DMS79 treated with DMSO at 0.1 percent for 48 hours (cell line): ENCODE results near the gene CNTN6.

Experiments used
- DNase-seq: peaks from one replicate; lab custom pipeline; 2025; lab: John Stamatoyannopoulos, UW

Gene CNTN6

DNA sequence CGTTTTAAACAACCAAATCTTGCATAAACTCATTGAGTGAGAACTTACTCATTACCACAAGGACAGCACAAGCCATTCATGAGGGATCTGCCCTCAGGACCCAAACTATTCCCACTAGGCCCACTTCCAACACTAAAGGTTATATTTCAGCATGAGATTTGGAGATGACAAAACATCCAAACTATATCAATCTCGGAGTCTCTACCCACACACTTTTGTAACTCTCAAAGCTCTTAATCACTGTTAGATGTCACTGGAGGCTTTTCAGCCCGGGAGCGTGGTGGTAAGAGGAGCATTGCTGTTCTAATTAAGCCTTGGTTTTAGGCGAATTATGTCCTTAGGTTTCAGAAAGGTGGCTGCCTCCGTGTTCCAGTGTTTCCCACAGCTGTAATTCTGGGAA, 86.3 kb downstream of the CNTN6 start:
- no peak for DNase-seq

- DNase-seq = no peak
Measured at GRCh38 chr3:1183320-1184048, 90.7 kb downstream of the CNTN6 start.

- no peak for DNase-seq
Measured at GRCh38 chr3:1190569-1190968, 97.7 kb downstream of the CNTN6 start.

- no peak for DNase-seq
Measured at GRCh38 chr3:1191026-1191425, 98.2 kb downstream of the CNTN6 start.

DNA sequence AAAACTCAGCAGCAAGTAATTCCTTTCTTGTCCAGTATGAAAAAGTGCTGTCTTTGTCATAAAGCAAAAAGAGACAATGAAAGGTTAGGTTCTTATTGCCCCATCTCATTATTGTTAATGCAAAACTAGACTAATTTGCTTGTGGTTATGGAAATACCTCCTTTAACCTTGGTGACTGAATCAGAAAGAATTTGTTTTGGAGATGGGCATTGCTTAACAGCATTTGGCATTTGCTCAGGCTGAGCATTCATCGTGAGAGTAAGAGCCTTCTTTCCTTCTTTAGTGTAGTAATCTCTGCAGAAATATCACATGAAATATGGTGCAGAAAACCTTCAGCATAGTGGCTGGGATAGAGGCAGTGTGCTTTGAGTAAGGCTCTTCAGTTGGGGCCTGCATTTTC, 103.1 kb downstream of the CNTN6 start:
- DNase-seq = no peak

DNA sequence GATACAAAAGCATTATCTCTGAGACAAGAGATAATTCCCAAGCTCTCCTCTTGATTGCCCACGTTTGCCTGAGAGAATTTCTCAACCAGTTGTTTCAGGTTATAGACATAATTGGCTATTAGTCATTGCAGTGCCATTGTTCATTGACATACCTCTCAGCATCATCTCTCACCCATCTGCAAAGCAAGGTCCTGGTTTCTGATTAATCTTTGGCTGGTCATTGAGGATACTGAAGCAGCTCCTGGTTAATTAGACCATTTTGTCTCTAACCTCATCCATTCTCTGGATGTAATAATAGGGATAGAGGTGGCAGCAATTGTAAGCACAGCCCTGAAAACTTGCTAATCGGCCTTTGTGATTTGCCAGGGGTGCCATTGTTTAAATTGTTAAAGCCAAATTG, 104.2 kb downstream of the CNTN6 start:
- DNase-seq = no peak

GRCh38 chr3:1200371-1200770, 107.5 kb downstream of the CNTN6 start:
- no peak for DNase-seq

DNA sequence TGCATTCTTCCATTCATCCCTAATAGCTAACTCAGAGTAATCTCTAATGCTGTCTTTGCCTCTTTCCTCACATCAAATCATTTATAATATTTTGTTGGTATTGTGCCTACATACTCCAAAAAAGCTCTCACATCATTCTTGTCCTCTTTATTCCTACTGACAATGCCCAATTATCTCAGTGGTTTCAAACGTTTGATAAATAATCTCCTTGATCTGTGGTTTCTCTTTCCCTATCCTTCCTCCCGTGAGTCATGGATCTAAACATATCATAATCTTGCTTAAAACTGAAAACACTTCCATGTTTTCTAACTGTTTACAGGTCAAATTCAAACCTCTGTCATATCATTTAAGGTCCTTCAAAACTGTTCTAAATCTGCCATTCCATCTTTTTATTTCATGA, 115.1 kb downstream of the CNTN6 start:
- DNase-seq = no peak

- no peak for DNase-seq
Measured at GRCh38 chr3:1214933-1215332, 122.1 kb downstream of the CNTN6 start.

- no peak for DNase-seq
Measured at GRCh38 chr3:1216856-1217255, 124.0 kb downstream of the CNTN6 start.

GRCh38 chr3:1227111-1227510, 134.3 kb downstream of the CNTN6 start:
- no peak for DNase-seq

DNA sequence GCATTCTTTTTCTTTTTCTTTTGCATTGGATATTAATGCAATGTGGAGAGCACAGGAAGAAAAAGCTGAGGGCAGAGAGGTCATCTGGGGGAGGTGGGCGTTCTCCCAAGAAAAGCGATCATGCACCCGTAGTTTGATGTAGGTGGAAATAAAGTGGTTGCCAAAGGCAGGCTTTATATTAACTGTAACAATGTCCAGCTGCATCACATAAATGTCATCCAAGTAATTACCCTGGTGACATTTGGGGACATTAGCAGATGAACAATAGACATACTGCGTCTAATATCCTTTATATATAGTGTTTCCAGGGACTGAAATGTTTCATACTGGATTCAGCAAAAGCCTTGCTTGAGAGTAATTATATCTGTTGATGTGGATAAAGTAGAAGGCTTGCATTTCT, 135.5 kb downstream of the CNTN6 start:
- no peak for DNase-seq

- DNase-seq = no peak
Measured at GRCh38 chr3:1230920-1231319, 138.1 kb downstream of the CNTN6 start.

DNA sequence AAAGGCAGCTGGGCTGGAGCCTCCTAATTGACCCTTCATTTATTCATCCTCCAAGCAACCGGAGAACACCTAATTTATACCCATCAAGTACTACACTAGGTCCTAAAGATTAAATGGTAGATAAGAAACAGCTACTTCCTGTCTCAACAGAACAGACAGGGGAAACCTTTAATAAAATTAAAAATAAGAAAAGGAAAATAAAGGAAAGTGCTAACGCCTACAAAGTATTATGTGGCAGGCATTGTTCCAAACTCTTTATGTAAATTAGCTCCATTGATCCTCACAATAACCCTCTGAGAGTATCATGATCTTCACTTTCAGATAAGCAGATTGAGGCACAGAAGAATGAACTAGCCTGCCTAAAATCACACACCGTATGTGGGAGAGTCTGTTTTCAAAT, 139.5 kb downstream of the CNTN6 start:
- no peak for DNase-seq

DNA sequence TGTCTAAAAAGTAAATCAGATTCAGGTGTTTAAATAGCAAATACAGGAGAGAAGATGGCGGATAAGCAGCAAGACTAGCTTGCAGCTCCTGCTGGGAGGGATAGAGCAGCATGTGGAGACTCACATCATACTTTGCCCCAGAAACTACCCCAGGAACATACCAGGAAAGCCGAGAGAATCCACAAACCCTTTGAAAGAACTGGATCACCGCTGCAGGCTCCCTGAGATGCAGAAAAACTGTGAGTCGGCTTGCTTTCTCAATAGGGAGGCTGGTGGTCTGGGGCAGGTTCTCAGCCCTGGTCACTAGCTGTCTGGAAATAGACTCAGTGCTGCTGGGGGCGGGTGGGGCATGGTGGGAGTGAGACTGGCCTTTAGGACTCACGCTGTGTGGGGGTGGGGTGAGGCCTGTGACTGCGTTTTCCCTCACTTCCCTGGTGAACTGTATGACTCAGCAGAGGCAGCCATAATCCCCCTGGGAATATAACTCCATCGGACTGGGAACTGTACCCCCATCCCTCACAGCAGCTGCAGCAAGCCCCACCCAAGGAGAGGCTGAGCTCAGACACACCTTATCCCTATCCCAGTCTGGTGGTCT, 142.8 kb downstream of the CNTN6 start:
- no peak for DNase-seq

DNA sequence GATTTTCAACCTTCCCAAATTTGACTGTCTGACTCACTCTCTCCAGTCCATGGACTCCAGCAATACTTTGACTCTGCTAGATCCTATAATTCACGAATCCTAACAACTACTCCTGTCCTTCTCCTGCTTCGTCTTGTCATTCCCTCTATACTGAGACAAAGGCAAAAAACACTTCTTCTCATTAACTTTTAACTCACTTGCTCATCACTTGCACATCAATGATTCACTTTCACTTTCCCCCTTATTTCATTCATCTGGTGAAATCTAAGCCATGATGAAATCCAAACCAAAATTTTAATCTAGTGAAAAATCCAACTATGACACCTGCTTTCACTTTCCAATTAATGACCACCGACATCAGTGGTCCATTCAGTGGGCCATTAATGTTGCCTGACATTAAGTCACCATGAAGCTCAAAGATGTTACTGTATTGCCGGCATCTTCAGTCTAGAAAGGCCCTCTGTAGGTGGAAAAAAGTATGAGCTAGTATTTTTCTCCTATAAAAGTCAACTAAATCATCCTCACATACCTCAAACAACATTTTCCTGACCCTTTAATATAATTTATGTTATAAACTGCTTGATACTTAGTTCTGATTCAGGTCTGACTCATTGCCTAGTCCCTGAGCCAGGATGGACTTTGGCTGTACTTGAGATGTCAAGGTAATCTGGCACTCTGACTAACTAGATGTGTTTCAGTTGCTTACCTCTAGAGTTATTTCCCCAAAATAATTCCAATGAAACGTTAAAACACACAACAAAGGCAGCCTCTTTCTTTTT, 158.6 kb downstream of the CNTN6 start:
- no peak for DNase-seq

- DNase-seq = no peak
Measured at GRCh38 chr3:1252061-1252430, 159.2 kb downstream of the CNTN6 start.

- DNase-seq = no peak
Measured at GRCh38 chr3:1262246-1262645, 169.4 kb downstream of the CNTN6 start.

- DNase-seq = no peak
Measured at GRCh38 chr3:1263121-1263520, 170.3 kb downstream of the CNTN6 start.

GRCh38 chr3:1269808-1270207, 177.0 kb downstream of the CNTN6 start:
- no peak for DNase-seq

DNA sequence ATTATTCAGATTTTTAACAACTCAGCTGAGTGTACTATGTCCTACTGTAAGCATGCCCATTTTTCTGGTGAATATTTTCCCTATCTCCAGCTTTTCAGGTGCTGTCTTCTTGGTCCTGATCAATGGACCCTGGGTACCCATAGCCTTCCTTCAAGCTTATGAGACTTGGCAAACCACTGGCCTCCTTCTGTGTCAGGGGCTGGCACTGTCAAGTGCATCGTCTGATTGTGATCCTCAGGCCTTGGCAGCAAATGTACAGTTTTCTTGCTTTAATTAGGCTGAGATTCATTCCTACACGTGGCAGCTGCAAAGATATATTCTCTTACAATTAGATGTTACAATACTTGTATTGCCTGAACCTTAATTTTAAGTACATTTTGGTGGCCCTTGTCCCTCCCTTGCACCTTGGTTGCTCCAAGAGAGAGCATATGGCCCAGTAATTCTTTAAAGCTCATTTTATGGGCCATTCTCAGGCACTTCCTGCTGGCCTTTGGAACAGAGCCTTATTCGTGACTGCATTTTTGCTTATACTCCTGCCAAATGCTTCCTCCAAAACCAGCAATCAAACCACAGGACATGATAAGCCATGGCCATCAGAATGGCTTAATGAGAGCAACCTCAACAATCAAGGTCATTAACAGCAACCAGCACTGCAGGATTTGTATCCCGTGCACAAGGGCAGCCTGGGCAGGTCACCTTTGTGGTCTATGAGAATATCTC, 179.9 kb downstream of the CNTN6 start:
- DNase-seq = no peak

DNA sequence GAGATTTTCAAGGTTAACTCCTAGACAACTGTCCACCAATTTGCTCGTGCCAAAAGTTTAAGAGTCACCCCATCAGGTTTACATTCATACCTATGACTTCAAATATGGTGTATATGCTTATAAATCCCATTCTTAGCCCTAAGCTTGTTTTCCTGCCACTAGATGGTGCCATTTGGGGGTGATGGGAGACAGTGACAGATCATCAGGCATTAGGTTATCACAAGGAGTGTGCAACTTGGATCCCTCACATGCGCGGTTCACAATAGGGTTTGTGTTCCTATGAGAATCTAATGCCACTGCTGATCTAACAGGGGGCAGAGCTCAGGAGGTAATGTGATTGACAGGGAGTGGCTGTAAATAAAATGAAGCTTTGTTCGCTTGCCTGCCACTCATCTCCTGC, 182.7 kb downstream of the CNTN6 start:
- DNase-seq = no peak

DNA sequence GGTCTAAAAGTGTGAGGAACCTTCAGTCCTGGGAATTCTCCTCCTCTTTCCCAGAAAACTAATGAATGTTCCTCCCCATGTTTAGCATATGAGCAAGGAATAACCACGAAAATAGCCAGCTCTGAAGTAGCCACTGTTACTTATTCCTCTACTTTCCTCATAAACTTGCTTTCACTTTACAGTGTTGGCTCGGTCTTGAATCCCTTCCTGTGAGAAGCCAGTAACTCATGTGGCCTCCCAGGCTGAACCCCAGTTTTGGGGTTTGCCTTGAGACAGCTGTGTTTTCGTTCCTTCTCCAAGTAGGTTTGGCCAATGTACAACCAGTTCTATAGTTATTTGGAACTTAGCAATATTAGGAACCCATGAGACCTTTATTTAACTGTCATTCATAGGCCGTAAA, 195.0 kb downstream of the CNTN6 start:
- DNase-seq = no peak
